GM12878 (cell line): ENCODE results near the gene NSFL1C. TPM values are rescaled to one million over a fixed set of nuclear protein-coding genes. Genes with fewer than 3 reads are reported as not detected.

Experiments
- ATAC-seq: fragments of 200-7000 bp; cut with Tn5 transposase; 3 replicates; pipeline ENCODE4 v1.9.1; 2020; ENCODE audit warnings: mild to moderate bottlenecking, moderate library complexity
- BruUV-seq: library from RNA; stranded (reverse); fragments of 400-500 nt; replicated peaks from 2 replicates; lab custom pipeline; 2021; lab: Mats Ljungman, UMichigan
- CTCF ChIA-PET: fragments of 300-600 bp; sonication (Branson Sonifier 250); formaldehyde crosslinking; extraction: SDS; loops from one replicate; lab custom pipeline; 2021; ENCODE audit warnings: inconsistent platforms; lab: Yijun Ruan, JAX
- POLR2A ChIA-PET: fragments of 350-600 bp; formaldehyde crosslinking; extraction: SDS; loops from one replicate; lab custom pipeline; 2021; ENCODE audit warnings: inconsistent platforms; lab: Charles Lee
- RAD21 ChIA-PET: fragments of 300-600 bp; sonication (Branson Sonifier 250); formaldehyde crosslinking; loops from one replicate; lab custom pipeline; 2023; ENCODE audit warnings: antibody characterized with exemption; ENCODE audit not compliant: unreplicated experiment; lab: Charles Lee
- SMC1A ChIA-PET: fragments of 300-600 bp; sonication (Branson Sonifier 250); formaldehyde crosslinking; loops from one replicate; lab custom pipeline; 2023; ENCODE audit not compliant: unreplicated experiment, uncharacterized antibody; lab: Charles Lee
- DNase-seq: peaks from one replicate; pipeline ENCODE4 v3.0.0-alpha.2; 2011; ENCODE audit warnings: low read depth, low spot score
- FAIRE-seq: peaks from 3 replicates; lab custom pipeline; 2011; peaks lifted over from hg19 to GRCh38; lab: Jason Lieb, UNC
- H2AFZ ChIP-seq: 2 replicates; pipeline ENCODE4 v1.6.0; 2011; ENCODE audit warnings: low read depth, low read length, control low read depth; ENCODE audit not compliant: control insufficient read depth
- H3K27ac ChIP-seq: 2 replicates; pipeline ENCODE4 v1.5.1; 2011; ENCODE audit warnings: control low read depth; ENCODE audit not compliant: control insufficient read depth, insufficient read depth
- H3K27me3 ChIP-seq, 2 experiments: replicated peaks in 1 of 2; 2 replicates each; pipeline versions ENCODE4 v1.6.0 to v1.6.1; 2011; ENCODE audit warnings: low read length in 1 of 2; ENCODE audit not compliant: control insufficient read depth in 2 of 2, insufficient read depth in 2 of 2
- H3K36me3 ChIP-seq, 2 experiments: 2 replicates each; pipeline ENCODE4 v1.5.1; 2011; ENCODE audit warnings: low read length in 1 of 2; ENCODE audit not compliant: control insufficient read depth in 2 of 2, insufficient read depth in 2 of 2
- H3K4me1 ChIP-seq: 2 replicates; pipeline ENCODE4 v1.6.1; 2011; ENCODE audit warnings: mild to moderate bottlenecking, low read length, moderate library complexity, mixed read lengths; ENCODE audit not compliant: control insufficient read depth, insufficient read depth
- H3K4me2 ChIP-seq: 2 replicates; pipeline ENCODE4 v1.6.0; 2011; ENCODE audit warnings: control low read depth; ENCODE audit not compliant: control insufficient read depth, insufficient read depth
- H3K4me3 ChIP-seq: fragments of 200-600 bp; sonication (generic); 2 replicates; pipeline ENCODE4 v1.5.1; 2016
- H3K79me2 ChIP-seq: 2 replicates; pipeline ENCODE4 v1.6.0; 2011; ENCODE audit warnings: low read length; ENCODE audit not compliant: control insufficient read depth, insufficient read depth
- H3K9ac ChIP-seq: 2 replicates; pipeline ENCODE4 v1.8.0; 2011; ENCODE audit warnings: low read length, control low read depth, mixed read lengths; ENCODE audit not compliant: control insufficient read depth, insufficient read depth
- H3K9me3 ChIP-seq: replicated peaks from 3 replicates; pipeline ENCODE4 v1.5.1; 2011; ENCODE audit warnings: mild to moderate bottlenecking, low read length; ENCODE audit not compliant: control insufficient read depth, insufficient read depth
- H4K20me1 ChIP-seq: 2 replicates; pipeline ENCODE4 v1.6.0; 2011; ENCODE audit not compliant: control insufficient read depth, insufficient read depth
- E4F1 ChIP-seq: fragments of 450-650 bp; IDR thresholded peaks from 2 replicates; pipeline ENCODE4 v1.6.1; 2018; ENCODE audit warnings: borderline replicate concordance, mild to moderate bottlenecking; ENCODE audit not compliant: partially characterized antibody
- MYB ChIP-seq: fragments of 150-350 bp; IDR thresholded peaks from 2 replicates; pipeline ENCODE4 v1.6.1; 2014; ENCODE audit warnings: mild to moderate bottlenecking, low read depth, low read length, borderline replicate concordance
- NR2C1 ChIP-seq: fragments of 450-650 bp; IDR thresholded peaks from 2 replicates; pipeline ENCODE4 v1.6.1; 2017; ENCODE audit warnings: antibody characterized with exemption, mild to moderate bottlenecking, moderate library complexity
- RELA ChIP-seq: fragments of 450-650 bp; IDR thresholded peaks from 2 replicates; pipeline ENCODE4 v1.8.0; 2014; ENCODE audit warnings: borderline replicate concordance; ENCODE audit not compliant: partially characterized antibody
- SP1 ChIP-seq: IDR thresholded peaks from one replicate; pipeline ENCODE4 v1.6.1; 2011; ENCODE audit warnings: low read depth, low read length
- SREBF2 ChIP-seq: IDR thresholded peaks from 2 replicates; pipeline ENCODE4 v1.6.1; 2012; ENCODE audit warnings: mild to moderate bottlenecking, low read length
- TARDBP ChIP-seq: IDR thresholded peaks from 2 replicates; pipeline ENCODE4 v1.6.1; 2016; ENCODE audit warnings: borderline replicate concordance
- YY1 ChIP-seq: IDR thresholded peaks from 2 replicates; pipeline ENCODE4 v1.6.1; 2011; ENCODE audit warnings: low read depth, mild to moderate bottlenecking, low read length
- in situ Hi-C: fragments of 300-500 bp; cut with MboI; formaldehyde crosslinking; loops from 9 replicates; pipeline ENCODE4 v1.14.3; 2018; ENCODE audit warnings: mixed read lengths
- intact Hi-C: fragments of 100-400 bp; cut with micrococcal nuclease; formaldehyde crosslinking; loops from one replicate; pipeline ENCODE4 v1.14.2; 2022; ENCODE audit not compliant: unreplicated experiment
- polyA plus RNA-seq, 11 experiments: library from polyadenylated mRNA; depleted of rRNA in 4 of 11; unstranded in 6 of 11; stranded (reverse) in 5 of 11; fragments of >200 nt; fragmentation: Nextera tagmentation in 4 of 11; fragmentation: Illumina TruSeq in 1 of 11; extraction: Ambion mirVana in 4 of 11; extraction: Trizol in 1 of 11; gene quantifications; 1 replicate in 1 of 11; 2 replicates in 10 of 11; pipeline versions ENCODE4 v1.2.1 to v1.2.3, GENCODE V29; 2011 to 2016; ENCODE audit warnings: inconsistent platforms in 2 of 11, missing spikeins in 2 of 11, low read depth in 1 of 11
- total RNA-seq, 4 experiments: library from RNA; depleted of rRNA in 3 of 4; stranded (reverse); fragments of >200 nt in 3 of 4; fragmentation: Illumina TruSeq in 1 of 4; extraction: Trizol in 1 of 4; gene quantifications; 2 replicates each; pipeline versions ENCODE4 v1.2.1 to v1.2.3, GENCODE V29; 2013 to 2021

The NSFL1C gene
- total and polyA plus RNA-seq, 10 of the 15 experiments (the other 5 are each of a cell fraction or from before 2014, with no cell fraction given) = 21.5 to 100 (median 38.1) TPM

- intact Hi-C loops (no loop called here), in situ Hi-C loops (no loop called here)
- ATAC-seq (no peak), FAIRE-seq (no peak), DNase-seq (no peak)
- RAD21 ChIA-PET = no interaction called here
- Histone ChIP-seq H4K20me1 (no peaks in the 10 kb centered on the region), H3K27me3 (peaks cover 0 to 2% of the 10 kb centered on the region in 2 experiments; a peak in 2 of 4 replicates), H3K4me3 (no peak overlapping the region), H3K79me2 (no peaks in the 10 kb centered on the region), H3K4me1 (no peaks in the 10 kb centered on the region), H3K4me2 (no peak overlapping the region), H3K36me3 (no peaks in the 10 kb centered on the region), H3K27ac (no peak overlapping the region), H3K9ac (no peak overlapping the region), H3K9me3 (no peaks in the 10 kb centered on the region; the same call in 2 of the 3 replicates), H2AFZ (no peak overlapping the region)
- SMC1A ChIA-PET = no interaction called here
- BruUV-seq = no TSS peak
- POLR2A ChIA-PET = no interaction called here
- TF ChIP-seq TARDBP (no peak), NR2C1 (no peak), SREBF2 (no peak), RELA (no peak), SP1 (no peak), YY1 (no peak), MYB (no peak), E4F1 (no peak)
- CTCF ChIA-PET = no interaction called here
Measured at GRCh38 chr20:1417790-1418189, 48.9 kb downstream of the NSFL1C start.
